Sigmoid colon (tissue), 7 donors: ENCODE results near the gene HS6ST2. TPM values are rescaled to one million over a fixed set of nuclear protein-coding genes. Genes with fewer than 3 reads are reported as not detected.

ENCODE experiments used
- DNase-seq: peaks from one replicate; pipeline ENCODE4 v3.0.0-alpha.2; 2019
- H3K27ac ChIP-seq, 4 donors: fragments of 200-600 bp; sonication (generic); one replicate each; pipeline ENCODE4 v1.5.1; 2016 to 2019; ENCODE audit warnings: mild to moderate bottlenecking in 1 of 4
- H3K27me3 ChIP-seq, 3 donors: fragments of 200-600 bp; sonication (generic); one replicate each; pipeline ENCODE4 v1.5.1; 2019; ENCODE audit warnings: mild to moderate bottlenecking in 1 of 3
- H3K36me3 ChIP-seq, 4 donors: fragments of 200-600 bp; sonication (generic); one replicate each; pipeline ENCODE4 v1.5.1; 2016 to 2019
- H3K4me1 ChIP-seq, 4 donors: fragments of 200-600 bp; sonication (generic); one replicate each; pipeline ENCODE4 v1.5.1; 2017 to 2019
- H3K4me3 ChIP-seq, 4 donors: fragments of 200-600 bp; sonication (generic); one replicate each; pipeline ENCODE4 v1.5.1; 2017 to 2019; ENCODE audit warnings: mild to moderate bottlenecking in 2 of 4, moderate library complexity in 1 of 4
- H3K9me3 ChIP-seq, 4 donors: fragments of 200-600 bp in 3 of 4; sonication (generic) in 3 of 4; one replicate each; pipeline versions ENCODE4 v1.5.1 to v1.6.1; 2013 to 2019
- EP300 ChIP-seq, 4 donors: sonication (generic); formaldehyde crosslinking; IDR thresholded peaks; one replicate each; pipeline ENCODE4 v1.6.1; 2017; ENCODE audit warnings: antibody characterized with exemption in 4 of 4
- POLR2A ChIP-seq, 2 donors: fragments of 450-650 bp; IDR thresholded peaks; one replicate each; pipeline ENCODE4 v1.6.1; 2016; ENCODE audit warnings: antibody characterized with exemption in 2 of 2, mild to moderate bottlenecking in 2 of 2, moderate library complexity in 2 of 2
- POLR2AphosphoS5 ChIP-seq, 4 donors: sonication (generic); formaldehyde crosslinking; IDR thresholded peaks; one replicate each; pipeline ENCODE4 v1.6.1; 2017; ENCODE audit warnings: antibody characterized with exemption in 4 of 4
- WGBS, 2 donors: extraction: QIAGEN DNeasy Blood & Tissue Kit; methylation state at CpG; one replicate each; pipeline ENCODE4 v1.1.7; 2013; 5-methylcytosine and 5-hydroxymethylcytosine counted together
- intact Hi-C: fragments of 100-400 bp; cut with DNase I; formaldehyde crosslinking; loops from one replicate; pipeline ENCODE4 v1.15.1; 2023
- polyA plus RNA-seq, 3 donors: library from polyadenylated mRNA; stranded (reverse); fragments of 200-250 nt; gene quantifications; one replicate each; pipeline ENCODE4 v1.2.3, GENCODE V29; 2013
- total RNA-seq, 4 donors: library from RNA; depleted of rRNA; stranded (reverse); fragments of >200 nt; gene quantifications; one replicate each; pipeline ENCODE4 v1.1.0, GENCODE V29; 2016
- TF ChIP-seq, protein P1 (sequence below), 4 experiments: fragments of 450-650 bp in 3 of 4; fragments of 200-600 bp in 1 of 4; IDR thresholded peaks; one replicate each; pipeline ENCODE4 v1.5.1; 2016 to 2019; ENCODE audit warnings: antibody characterized with exemption in 4 of 4, mild to moderate bottlenecking in 3 of 4, moderate library complexity in 2 of 4
- donor health status: healthy with polysubstance abuse.
- donor health status: Bipolar disorder and iron deficiency.
- donor health status: healthy.

HS6ST2 gene
- total and polyA plus RNA-seq, 7 donors = under 0.01 to 0.82 (median 0.27) TPM; not detected in 1

GRCh38 chrX:132876523-132877338 lies 81.7 kb downstream of the HS6ST2 start:
- no peak for TF ChIP-seq POLR2A (IDR thresholded peaks at IDR 0.05)
- TF ChIP-seq EP300 (IDR thresholded peaks at IDR 0.05) = no peak
- no peak for TF ChIP-seq POLR2AphosphoS5 (IDR thresholded peaks at IDR 0.05)
- TF ChIP-seq, protein P1, sequence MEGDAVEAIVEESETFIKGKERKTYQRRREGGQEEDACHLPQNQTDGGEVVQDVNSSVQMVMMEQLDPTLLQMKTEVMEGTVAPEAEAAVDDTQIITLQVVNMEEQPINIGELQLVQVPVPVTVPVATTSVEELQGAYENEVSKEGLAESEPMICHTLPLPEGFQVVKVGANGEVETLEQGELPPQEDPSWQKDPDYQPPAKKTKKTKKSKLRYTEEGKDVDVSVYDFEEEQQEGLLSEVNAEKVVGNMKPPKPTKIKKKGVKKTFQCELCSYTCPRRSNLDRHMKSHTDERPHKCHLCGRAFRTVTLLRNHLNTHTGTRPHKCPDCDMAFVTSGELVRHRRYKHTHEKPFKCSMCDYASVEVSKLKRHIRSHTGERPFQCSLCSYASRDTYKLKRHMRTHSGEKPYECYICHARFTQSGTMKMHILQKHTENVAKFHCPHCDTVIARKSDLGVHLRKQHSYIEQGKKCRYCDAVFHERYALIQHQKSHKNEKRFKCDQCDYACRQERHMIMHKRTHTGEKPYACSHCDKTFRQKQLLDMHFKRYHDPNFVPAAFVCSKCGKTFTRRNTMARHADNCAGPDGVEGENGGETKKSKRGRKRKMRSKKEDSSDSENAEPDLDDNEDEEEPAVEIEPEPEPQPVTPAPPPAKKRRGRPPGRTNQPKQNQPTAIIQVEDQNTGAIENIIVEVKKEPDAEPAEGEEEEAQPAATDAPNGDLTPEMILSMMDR (IDR thresholded peaks at IDR 0.05) = no peak
- Histone ChIP-seq H3K27ac (no peak overlapping the region), H3K9me3 (no peaks in the 10 kb centered on the region), H3K4me1 (peaks cover 0 to 13% (median 2%) of the 10 kb centered on the region in 4 donors), H3K36me3 (no peaks in the 10 kb centered on the region), H3K27me3 (no peaks in the 10 kb centered on the region), H3K4me3 (no peak overlapping the region)
- intact Hi-C loops = no loop called here
- WGBS, 2 donors = 12 to 66% methylated on average over 2 of the region's 2 CpGs
- DNase-seq = no peak

- 30 to 50% methylated on average over 3 of the region's 3 CpGs for WGBS, 2 donors
- Histone ChIP-seq H3K9me3 (no peaks in the 10 kb centered on the region), H3K27ac (no peak overlapping the region), H3K4me3 (no peak overlapping the region), H3K27me3 (no peaks in the 10 kb centered on the region), H3K36me3 (no peaks in the 10 kb centered on the region), H3K4me1 (peaks cover 0 to 13% (median 2%) of the 10 kb centered on the region in 4 donors)
- DNase-seq = no peak
- TF ChIP-seq POLR2AphosphoS5 (IDR thresholded peaks at IDR 0.05) (no peak), POLR2A (IDR thresholded peaks at IDR 0.05) (no peak), EP300 (IDR thresholded peaks at IDR 0.05) (no peak)
- TF ChIP-seq, protein P1 (IDR thresholded peaks at IDR 0.05) = no peak
- intact Hi-C loops = no loop called here
Observed at GRCh38 chrX:132875650-132876522, 82.5 kb downstream of the HS6ST2 start.

- Histone ChIP-seq H3K36me3 (no peaks in the 10 kb centered on the region), H3K27me3 (no peaks in the 10 kb centered on the region), H3K9me3 (no peaks in the 10 kb centered on the region), H3K4me1 (no peaks in the 10 kb centered on the region), H3K4me3 (no peak overlapping the region), H3K27ac (no peak overlapping the region)
- intact Hi-C loops = no loop called here
- no peak for TF ChIP-seq POLR2A (IDR thresholded peaks at IDR 0.05)
- no peak for TF ChIP-seq POLR2AphosphoS5 (IDR thresholded peaks at IDR 0.05)
- TF ChIP-seq EP300 (IDR thresholded peaks at IDR 0.05) = no peak
- TF ChIP-seq, protein P1 (IDR thresholded peaks at IDR 0.05) = no peak
- WGBS, 2 donors = 15 to 63% methylated on average over 3 of the region's 3 CpGs
- no peak for DNase-seq
Observed at GRCh38 chrX:132862562-132862961, 95.9 kb downstream of the HS6ST2 start.

DNA sequence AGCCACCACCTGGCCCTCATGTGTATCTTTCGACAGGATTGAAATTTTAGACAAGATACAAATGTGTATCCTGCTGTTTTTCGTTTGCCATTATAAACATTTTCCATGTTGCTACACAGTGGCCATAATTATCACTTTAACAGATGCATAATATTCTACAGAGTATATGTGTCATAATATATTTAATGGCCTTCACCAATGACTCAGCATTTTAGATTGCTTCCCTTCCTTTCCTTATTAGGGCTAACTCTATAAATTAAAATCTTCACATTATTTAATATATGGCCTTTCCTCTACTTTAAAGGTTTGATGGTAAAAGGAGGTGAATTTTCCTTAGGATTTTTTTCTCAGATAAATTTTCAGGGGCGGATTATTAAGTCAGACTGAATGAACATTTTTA lies 97.4 kb downstream of the HS6ST2 start:
- Histone ChIP-seq H3K4me1 (no peaks in the 10 kb centered on the region), H3K4me3 (no peak overlapping the region), H3K9me3 (no peaks in the 10 kb centered on the region), H3K27me3 (no peaks in the 10 kb centered on the region), H3K36me3 (no peaks in the 10 kb centered on the region), H3K27ac (no peak overlapping the region)
- WGBS, 2 donors = 79 to 87% methylated on average over 3 of the region's 3 CpGs
- no peak for DNase-seq
- TF ChIP-seq EP300 (IDR thresholded peaks at IDR 0.05) = no peak
- TF ChIP-seq, protein P1 (IDR thresholded peaks at IDR 0.05) = no peak
- no peak for TF ChIP-seq POLR2AphosphoS5 (IDR thresholded peaks at IDR 0.05)
- TF ChIP-seq POLR2A (IDR thresholded peaks at IDR 0.05) = no peak
- intact Hi-C loops = no loop called here
